Measurements from ENCODE around the gene SP100.
"Not testable (repeated sequence)": the region's sequence is repeated elsewhere in the genome, so short reads cannot be mapped to it uniquely, and the experiment has no call there.

SP100 gene

DNA sequence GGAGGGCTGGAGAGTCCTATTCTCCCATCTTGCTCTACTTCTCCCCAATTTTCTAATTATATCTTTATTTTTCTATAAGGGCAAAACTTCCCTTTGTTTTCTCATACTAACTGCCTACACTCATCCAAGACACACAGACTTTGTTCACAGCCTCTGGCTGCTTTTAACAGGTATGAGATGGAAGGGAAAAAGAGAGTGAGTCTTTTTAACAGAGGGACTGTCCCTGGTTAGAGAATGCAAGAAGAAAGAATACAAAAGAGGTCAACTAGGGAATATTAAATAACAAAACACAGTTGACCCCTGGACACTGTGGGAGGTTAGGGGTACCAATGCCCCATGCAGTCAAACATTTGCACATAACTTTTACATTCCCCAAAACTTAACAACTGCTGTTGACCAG lies 41.8 kb downstream of the SP100 start:
- no peak for DNase-seq (ENCODE audit: low spot score)

DNA sequence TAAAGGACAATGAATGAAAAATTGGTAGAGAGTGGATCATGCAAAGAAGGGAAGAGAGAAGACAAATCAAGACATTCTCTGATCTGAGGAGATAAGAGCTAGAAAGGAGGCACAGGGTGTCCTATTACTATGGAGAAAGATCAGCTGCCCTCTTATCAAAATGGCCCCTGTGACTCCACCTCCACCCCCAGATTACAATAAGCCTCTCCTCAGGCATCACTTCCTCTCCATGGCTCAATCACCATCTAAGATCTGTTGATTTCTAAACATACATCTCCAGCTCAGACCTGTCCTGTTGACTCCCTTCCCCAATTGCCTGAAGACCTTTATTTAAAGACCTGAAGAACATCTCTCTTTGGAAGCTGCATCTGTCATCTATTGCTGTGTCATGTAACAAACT lies 43.2 kb downstream of the SP100 start:
- DNase-seq (ENCODE audit: low spot score) = no peak

- no peak for DNase-seq (ENCODE audit: low spot score)
These were observed 55.1 kb downstream of the SP100 start for GRCh38 chr2:230471074-230471473.

DNA sequence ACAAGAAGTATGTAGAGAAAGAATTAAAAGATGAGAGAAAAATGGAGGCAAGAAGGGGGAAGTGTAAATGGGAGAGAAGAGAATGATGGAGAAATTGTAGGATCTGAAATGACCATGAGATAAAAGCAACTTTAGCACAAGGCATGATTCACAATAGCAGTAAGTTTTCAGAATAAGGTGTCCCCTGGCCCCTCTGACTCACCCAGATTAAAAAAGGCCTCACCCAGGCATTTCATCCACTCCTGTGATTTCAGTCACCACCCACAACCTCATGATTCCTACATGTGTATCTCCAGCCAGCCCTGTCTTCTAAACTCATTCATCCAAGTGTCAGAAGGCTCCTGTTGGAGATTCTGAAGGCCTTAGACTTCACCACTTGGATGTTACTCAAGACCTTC lies 56.6 kb downstream of the SP100 start:
- DNase-seq (ENCODE audit: low spot score) = peak; percentile 43

- peak; percentile 13 for DNase-seq (ENCODE audit: low spot score)
These were observed 57.4 kb downstream of the SP100 start for GRCh38 chr2:230473378-230473777.

DNA sequence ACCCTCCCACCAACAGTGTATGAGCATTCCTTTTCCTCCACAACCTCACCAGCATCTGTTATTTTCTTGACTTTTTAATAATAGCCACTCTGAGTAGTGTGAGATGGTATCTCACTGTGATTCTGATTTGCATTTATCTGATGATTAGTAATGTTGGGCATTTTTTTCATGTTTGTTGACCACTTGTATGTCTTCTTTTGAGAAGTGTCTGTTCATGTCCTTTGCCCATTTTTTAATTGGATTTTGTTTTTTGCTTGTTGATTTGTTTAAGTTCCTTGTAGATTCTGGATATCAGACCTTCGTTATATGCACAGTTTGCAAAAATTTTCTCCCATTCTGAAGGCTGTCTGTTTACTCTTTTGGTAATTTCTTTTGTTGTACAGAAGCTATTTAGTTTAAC lies 59.1 kb downstream of the SP100 start:
- no peak for DNase-seq (ENCODE audit: low spot score)

DNA sequence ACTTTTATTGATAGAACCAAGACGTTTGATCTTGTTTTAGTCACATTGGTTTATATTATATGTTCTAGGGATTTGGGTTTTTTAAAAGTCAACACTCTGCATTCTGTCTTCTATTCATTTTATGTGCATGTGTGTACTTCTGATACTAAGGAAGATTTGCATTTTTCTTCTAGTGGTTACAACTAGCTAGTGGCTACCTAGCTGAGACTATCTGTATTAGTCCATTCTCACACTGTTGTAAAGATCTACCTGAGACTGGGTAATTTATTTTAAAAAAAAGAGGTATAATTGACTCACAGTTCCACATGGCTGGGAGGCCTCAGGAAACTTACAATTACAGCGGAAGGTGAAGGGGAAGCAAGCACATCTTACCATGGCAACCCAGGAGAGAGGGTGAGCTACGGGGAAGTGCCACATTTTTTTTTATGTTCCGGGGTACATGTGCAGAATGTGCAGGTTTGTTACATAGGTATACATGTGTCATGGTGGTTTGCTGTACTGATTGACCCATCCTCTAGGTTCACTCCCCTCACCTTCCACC lies 69.9 kb downstream of the SP100 start:
- no peak for DNase-seq (ENCODE audit: low spot score)

- DNase-seq (ENCODE audit: low spot score) = not testable (repeated sequence)
These were observed 75.2 kb downstream of the SP100 start for GRCh38 chr2:230491219-230491618.

DNA sequence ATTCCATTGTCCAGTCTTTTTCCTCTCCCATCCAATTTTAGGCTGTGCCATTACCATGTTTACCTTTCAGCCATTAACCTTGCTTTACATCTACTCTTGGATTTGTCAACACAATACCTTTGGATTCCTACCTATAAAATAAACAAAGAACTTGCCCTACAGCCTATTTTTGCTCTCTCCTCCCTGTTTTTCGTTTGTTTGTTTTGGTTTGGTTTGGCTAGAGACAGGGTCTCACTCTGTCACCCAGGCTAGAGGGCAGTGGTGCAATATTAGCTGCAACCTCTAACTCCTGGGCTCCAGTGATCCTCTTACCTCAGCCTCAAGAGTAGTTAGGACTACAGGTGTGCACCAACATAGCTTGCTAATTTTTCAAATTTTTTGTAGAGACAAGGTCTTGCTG lies 76.1 kb downstream of the SP100 start:
- no peak for DNase-seq (ENCODE audit: low spot score)

GRCh38 chr2:230494980-230495379 lies 79.0 kb downstream of the SP100 start:
- no peak for DNase-seq (ENCODE audit: low spot score)

- peak; percentile 5 for DNase-seq (ENCODE audit: low spot score)
These were observed 80.9 kb downstream of the SP100 start for GRCh38 chr2:230496891-230497290.

- DNase-seq (ENCODE audit: low spot score) = no peak
These were observed 82.6 kb downstream of the SP100 start for GRCh38 chr2:230498506-230499107.

DNA sequence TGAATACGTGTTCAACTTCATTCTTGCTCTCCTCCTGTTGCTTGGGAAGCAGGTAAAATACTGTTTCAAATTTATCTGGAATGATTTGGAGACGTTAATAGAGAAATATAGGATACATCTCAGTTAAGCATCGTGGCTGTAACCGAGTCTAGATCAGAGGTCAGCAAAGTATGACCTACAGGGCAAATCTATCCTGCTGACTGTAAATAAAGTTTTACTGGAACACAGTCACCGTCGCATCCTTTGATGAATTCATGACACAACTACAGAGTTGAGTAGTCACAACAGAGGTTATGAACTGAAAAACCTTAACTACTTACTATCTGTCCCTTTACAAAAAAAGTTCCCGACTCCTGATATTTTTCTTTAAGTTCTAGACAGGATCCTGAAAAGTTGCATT lies 86.6 kb downstream of the SP100 start:
- no peak for DNase-seq (ENCODE audit: low spot score)

- DNase-seq (ENCODE audit: low spot score) = no peak
These were observed 87.8 kb downstream of the SP100 start for GRCh38 chr2:230503798-230504197.

DNA sequence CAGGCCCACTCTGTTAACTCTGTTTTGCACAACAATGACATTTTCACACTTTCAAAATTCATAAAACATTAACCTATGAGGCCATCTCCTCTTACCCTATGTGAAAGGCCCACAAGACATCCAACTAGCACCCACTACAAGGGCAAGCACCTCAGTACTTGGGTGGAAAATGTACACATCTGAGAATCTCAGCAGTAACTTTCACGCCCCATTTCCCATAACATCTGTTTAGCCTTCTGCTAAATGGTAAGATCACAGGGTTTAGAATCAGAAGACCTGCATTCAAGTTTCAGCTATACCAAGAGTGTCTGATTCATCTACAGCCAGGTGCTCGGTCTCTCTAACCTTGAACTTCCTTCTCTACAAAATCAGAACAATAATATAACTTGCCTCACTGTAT lies 89.2 kb downstream of the SP100 start:
- no peak for DNase-seq (ENCODE audit: low spot score)

GRCh38 chr2:230512955-230513748 lies 97.2 kb downstream of the SP100 start:
- DNase-seq (ENCODE audit: low spot score) = no peak

GRCh38 chr2:230520061-230520874 lies 104.3 kb downstream of the SP100 start:
- no peak for DNase-seq (ENCODE audit: low spot score)

DNA sequence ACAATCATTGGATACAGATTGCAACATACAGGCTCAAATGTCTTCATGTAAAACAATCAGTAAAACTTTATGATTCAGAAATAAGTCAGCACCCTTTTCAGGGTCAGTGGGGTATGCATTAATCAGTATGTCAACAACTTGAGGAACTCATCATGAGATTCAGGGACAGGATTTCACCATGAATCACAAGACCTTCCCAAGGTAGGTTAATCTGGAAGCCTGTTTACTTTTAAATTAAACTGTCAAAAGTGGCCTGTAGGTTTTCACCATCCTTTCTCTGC lies 104.8 kb downstream of the SP100 start:
- DNase-seq (ENCODE audit: low spot score) = no peak

DNA sequence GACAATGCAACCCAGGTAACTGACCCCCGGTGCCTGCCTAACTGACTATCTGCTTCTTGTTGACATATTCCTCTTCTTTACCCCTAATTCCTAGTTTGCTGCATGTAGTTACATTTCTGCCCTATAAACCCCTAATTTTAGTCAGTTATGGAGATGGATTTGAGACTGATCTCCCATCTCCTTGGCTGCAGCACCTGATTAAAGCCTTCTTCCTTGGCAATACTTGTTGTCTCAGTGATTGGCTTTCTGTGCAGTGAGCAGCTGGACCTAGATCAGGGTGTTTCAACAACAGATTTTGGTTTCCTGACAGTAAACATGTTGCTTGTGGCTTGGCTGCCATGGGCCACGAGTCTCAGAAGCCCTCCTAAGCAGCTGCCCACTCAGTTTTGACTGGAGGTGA lies 105.4 kb downstream of the SP100 start:
- DNase-seq (ENCODE audit: low spot score) = no peak

DNA sequence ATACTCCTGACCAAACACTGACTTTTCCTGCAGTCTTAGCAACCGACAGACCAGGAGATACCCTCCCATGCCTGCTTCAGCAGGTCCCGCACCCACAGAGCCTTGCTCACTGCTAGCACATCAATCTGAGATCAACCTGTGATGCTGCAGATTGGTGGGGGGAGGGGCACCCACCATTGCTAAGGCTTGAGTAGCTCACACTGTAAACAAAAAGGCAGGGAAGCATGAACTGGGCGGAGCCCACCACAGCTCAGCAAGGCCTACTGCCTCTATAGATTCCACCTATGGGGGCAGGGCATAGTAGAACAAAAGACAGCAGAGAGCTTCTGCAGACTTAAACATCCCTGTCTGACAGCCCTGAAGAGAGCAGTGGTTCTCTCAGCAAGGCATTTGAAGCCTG lies 109.7 kb downstream of the SP100 start:
- no peak for DNase-seq (ENCODE audit: low spot score)

- no peak for DNase-seq (ENCODE audit: low spot score)
These were observed 121.6 kb downstream of the SP100 start for GRCh38 chr2:230537531-230537976.

- DNase-seq (ENCODE audit: low spot score) = no peak
These were observed 124.3 kb downstream of the SP100 start for GRCh38 chr2:230540332-230540731.

DNA sequence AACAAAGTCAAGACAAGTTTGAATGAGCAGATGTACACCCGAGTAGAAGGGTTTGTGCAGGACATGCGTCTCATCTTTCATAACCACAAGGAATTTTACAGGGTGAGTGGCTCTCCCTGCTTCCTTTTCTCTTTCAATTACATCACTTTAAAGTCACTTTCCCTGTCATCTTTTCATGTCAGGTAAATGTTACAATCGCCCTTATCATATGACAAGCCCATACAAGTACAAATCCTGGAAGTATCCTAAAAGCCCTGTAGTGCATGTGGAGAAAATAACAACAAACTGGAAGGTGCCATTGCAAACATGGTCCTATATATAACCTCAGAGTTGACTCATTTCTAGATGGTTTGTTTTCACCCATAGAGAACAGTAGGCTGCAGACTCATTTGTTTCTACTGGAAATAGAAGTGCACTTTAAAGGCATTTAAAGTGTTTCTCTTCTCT lies 126.0 kb downstream of the SP100 start:
- DNase-seq (ENCODE audit: low spot score) = no peak
